Heart right ventricle (tissue), 16 donors: ENCODE data around the gene ADAMTSL3. TPM values are rescaled to one million over a fixed set of nuclear protein-coding genes. Genes with fewer than 3 reads are reported as not detected.

Experiments
- ATAC-seq, 8 donors: fragments of 200-7000 bp; cut with Tn5 transposase; one replicate each; pipeline ENCODE4 v1.9.1; 2020; ENCODE audit warnings: mild to moderate bottlenecking in 8 of 8, moderate library complexity in 8 of 8, moderate number of reproducible peaks in 1 of 8
- DNase-seq, 2 donors: peaks; one replicate each; pipeline ENCODE4 v3.0.0-alpha.2; 2020
- H3K27ac ChIP-seq, 10 donors: fragments of 200-600 bp; sonication (generic) in 2 of 10; one replicate each; pipeline versions ENCODE4 v1.5.0 to v1.8.0; 2020 to 2022; ENCODE audit warnings: mild to moderate bottlenecking in 3 of 10
- H3K27me3 ChIP-seq, 7 donors: fragments of 200-600 bp; one replicate each; pipeline ENCODE4 v1.8.0; 2021 to 2022; ENCODE audit warnings: mild to moderate bottlenecking in 2 of 7
- H3K36me3 ChIP-seq, 9 donors: fragments of 200-600 bp; sonication (generic) in 1 of 9; one replicate each; pipeline versions ENCODE4 v1.5.0 to v1.8.0; 2020 to 2022; ENCODE audit warnings: mild to moderate bottlenecking in 2 of 9
- H3K4me1 ChIP-seq, 9 donors: fragments of 200-600 bp; sonication (generic) in 1 of 9; one replicate each; pipeline versions ENCODE4 v1.5.0 to v1.8.0; 2020 to 2022; ENCODE audit warnings: mild to moderate bottlenecking in 4 of 9
- H3K4me3 ChIP-seq, 10 donors: fragments of 200-600 bp; sonication (generic) in 2 of 10; one replicate each; pipeline versions ENCODE4 v1.5.0 to v1.8.0; 2020 to 2022; ENCODE audit warnings: mild to moderate bottlenecking in 7 of 10, moderate library complexity in 2 of 10
- H3K9me3 ChIP-seq, 11 donors: fragments of 200-600 bp in 10 of 11; sonication (generic) in 2 of 11; one replicate each; pipeline versions ENCODE4 v1.5.0 to v1.8.0; 2013 to 2022; ENCODE audit warnings: mild to moderate bottlenecking in 2 of 11, control low read depth in 1 of 11, moderate library complexity in 1 of 11
- WGBS, 2 donors: extraction: QIAGEN DNeasy Blood & Tissue Kit; methylation state at CpG; one replicate each; pipeline ENCODE4 v1.1.7; 2013; ENCODE audit warnings: inconsistent platforms in 1 of 2; 5-methylcytosine and 5-hydroxymethylcytosine counted together
- intact Hi-C, 10 donors: fragments of 100-400 bp; cut with DNase I; formaldehyde crosslinking; loops; one replicate each; pipeline versions ENCODE4 v1.11.1 to v1.14.2; 2022
- polyA plus RNA-seq, 2 donors: library from polyadenylated mRNA; stranded (reverse); fragments of 200-250 nt; gene quantifications; one replicate each; pipeline ENCODE4 v1.2.3, GENCODE V29; 2013
- total RNA-seq, 10 donors: library from RNA; stranded (reverse); fragmentation: NEBNext Ultra II Directional in 3 of 10; extraction: Animal tissue kit (Norgen Biotek cat#: 25700) in 3 of 10; gene quantifications; one replicate each; pipeline versions ENCODE4 v1.2.1 to v1.2.4, GENCODE V29; 2021 to 2023
- TF ChIP-seq, protein P1 (sequence below), 9 donors: fragments of 200-600 bp; sonication (generic) in 2 of 9; IDR thresholded peaks; one replicate each; pipeline versions ENCODE4 v1.5.0 to v1.8.0; 2021 to 2022; ENCODE audit warnings: antibody characterized with exemption in 9 of 9, mild to moderate bottlenecking in 5 of 9, moderate library complexity in 1 of 9
- donor health status: Arrhythmogenic right ventricular cardiomyopathy.
- donor health status: ischemic (EF 13 %, LVEDD 7.1; RV severe dilation, severe dysfunction).
- donor health status: healthy with polysubstance abuse.
- donor health status: DM: no; HTN: yes; CAD: no.
- donor health status: DM: no; HTN: no; CAD: no.
- donor health status: ischemic (EF 25% LVEDD 6.9; RV normal size, moderate dysfunction).
- donor health status: ischemic (EF 25% LVEDD 5.7; RV mildly dilated, moderate dysfunction).
- donor health status: healthy.
- donor health status: DM: yes; HTN: yes; CAD: no.
- donor health status: Ischemic cardiomyopathy.
- donor health status: ischemic (EF 35%, LVEDD 5.7; RV mildly dilated, moderate dysfunction).
- donor health status: nonischemic (EF 11% LVEDD 7.7; RV severe dilation, severe dysfunction).
- donor health status: DM: yes; HTN: yes; CAD: no.
- donor health status: PGD.
- donor health status: ischemic (EF 29% LVEDD 5.4; RV normal size, mild dysfunction).
- donor health status: nonischemic (EF 23%, LVEDD 6.1; RV moderate dilation, normal function).

ADAMTSL3 gene
- total and polyA plus RNA-seq, 12 donors: 1.6 to 15.4 (median 11.0) TPM

- ATAC-seq: no peak
- Histone ChIP-seq H3K4me1 (peaks cover 0 to 3% (median 0%) of the 10 kb centered on the region in 9 donors), H3K36me3 (no peaks in the 10 kb centered on the region), H3K27ac (no peak overlapping the region), H3K27me3 (no peaks in the 10 kb centered on the region), H3K9me3 (peaks cover 0 to 15% (median 0%) of the 10 kb centered on the region in 11 donors), H3K4me3 (no peak overlapping the region)
- no peak for DNase-seq
- TF ChIP-seq, protein P1, sequence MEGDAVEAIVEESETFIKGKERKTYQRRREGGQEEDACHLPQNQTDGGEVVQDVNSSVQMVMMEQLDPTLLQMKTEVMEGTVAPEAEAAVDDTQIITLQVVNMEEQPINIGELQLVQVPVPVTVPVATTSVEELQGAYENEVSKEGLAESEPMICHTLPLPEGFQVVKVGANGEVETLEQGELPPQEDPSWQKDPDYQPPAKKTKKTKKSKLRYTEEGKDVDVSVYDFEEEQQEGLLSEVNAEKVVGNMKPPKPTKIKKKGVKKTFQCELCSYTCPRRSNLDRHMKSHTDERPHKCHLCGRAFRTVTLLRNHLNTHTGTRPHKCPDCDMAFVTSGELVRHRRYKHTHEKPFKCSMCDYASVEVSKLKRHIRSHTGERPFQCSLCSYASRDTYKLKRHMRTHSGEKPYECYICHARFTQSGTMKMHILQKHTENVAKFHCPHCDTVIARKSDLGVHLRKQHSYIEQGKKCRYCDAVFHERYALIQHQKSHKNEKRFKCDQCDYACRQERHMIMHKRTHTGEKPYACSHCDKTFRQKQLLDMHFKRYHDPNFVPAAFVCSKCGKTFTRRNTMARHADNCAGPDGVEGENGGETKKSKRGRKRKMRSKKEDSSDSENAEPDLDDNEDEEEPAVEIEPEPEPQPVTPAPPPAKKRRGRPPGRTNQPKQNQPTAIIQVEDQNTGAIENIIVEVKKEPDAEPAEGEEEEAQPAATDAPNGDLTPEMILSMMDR (IDR thresholded peaks at IDR 0.05): no peak
- intact Hi-C loops: loop anchor here in 5 of 10 donors (5.0 to 10.0 kb wide), 4 partner anchors 158 to 305 kb away; no protein-coding TSS in a partner anchor
- 91 to 94% methylated on average over 4 of the region's 4 CpGs for WGBS, 2 donors
Observed at GRCh38 chr15:83732770-83733169, 78.8 kb downstream of the ADAMTSL3 start.

DNA sequence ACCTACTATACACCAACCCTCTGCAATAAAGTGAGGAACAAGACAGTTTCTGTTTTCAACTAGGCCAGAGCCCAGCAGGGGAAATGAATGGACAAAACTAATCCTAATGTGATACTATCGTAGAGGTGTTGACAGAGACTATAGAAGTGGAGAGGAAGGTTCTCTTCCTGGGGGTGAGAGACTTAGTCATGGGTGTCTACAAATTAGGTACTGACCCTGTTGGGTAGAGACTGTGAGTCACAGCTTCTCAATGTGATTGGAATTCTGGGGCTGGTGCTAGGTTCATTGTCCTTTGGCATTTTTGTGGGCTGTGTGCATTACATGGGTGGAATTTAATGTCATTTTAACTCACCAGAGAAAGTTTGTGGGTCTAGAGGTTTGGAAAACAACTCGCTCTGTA is 79.3 kb downstream of the ADAMTSL3 start:
- Histone ChIP-seq H3K9me3 (peaks cover 0 to 13% (median 0%) of the 10 kb centered on the region in 11 donors), H3K36me3 (no peaks in the 10 kb centered on the region), H3K27me3 (no peaks in the 10 kb centered on the region), H3K4me3 (no peak overlapping the region), H3K27ac (no peak overlapping the region), H3K4me1 (peaks cover 0 to 3% (median 0%) of the 10 kb centered on the region in 9 donors)
- TF ChIP-seq, protein P1 (IDR thresholded peaks at IDR 0.05): no peak
- intact Hi-C loops: loop anchor here in 5 of 10 donors (5.0 to 10.0 kb wide), 4 partner anchors 158 to 304 kb away; no protein-coding TSS in a partner anchor
- no peak for DNase-seq
- WGBS, 2 donors: 93 to 96% methylated on average over 2 of the region's 2 CpGs
- no peak for ATAC-seq

GRCh38 chr15:83733691-83734090 is 79.8 kb downstream of the ADAMTSL3 start:
- 95 to 98% methylated on average over 5 of the region's 5 CpGs for WGBS, 2 donors
- Histone ChIP-seq H3K27me3 (no peaks in the 10 kb centered on the region), H3K9me3 (peaks cover 0 to 12% (median 0%) of the 10 kb centered on the region in 11 donors), H3K4me3 (no peak overlapping the region), H3K36me3 (no peaks in the 10 kb centered on the region), H3K27ac (no peak overlapping the region), H3K4me1 (peaks cover 0 to 3% (median 0%) of the 10 kb centered on the region in 9 donors)
- DNase-seq (no peak), ATAC-seq (no peak)
- TF ChIP-seq, protein P1 (IDR thresholded peaks at IDR 0.05): no peak
- intact Hi-C loops: loop anchor here in 8 of 10 donors (2.0 to 10.0 kb wide), 5 partner anchors 159 to 304 kb away; no protein-coding TSS in a partner anchor

- intact Hi-C loops: loop anchor here in 8 of 10 donors (2.0 to 10.0 kb wide), 5 partner anchors 160 to 303 kb away; no protein-coding TSS in a partner anchor
- Histone ChIP-seq H3K4me3 (no peak overlapping the region), H3K9me3 (peaks cover 0 to 5% (median 0%) of the 10 kb centered on the region in 11 donors), H3K36me3 (peaks cover 0 to under 1% (median 0%) of the 10 kb centered on the region in 9 donors), H3K27me3 (no peaks in the 10 kb centered on the region), H3K27ac (no peak overlapping the region), H3K4me1 (peaks cover 0 to 3% (median 0%) of the 10 kb centered on the region in 9 donors)
- 39 to 51% methylated on average over 3 of the region's 3 CpGs for WGBS, 2 donors
- DNase-seq (no peak), ATAC-seq (peak in 1 of 8 donors; percentile 62)
- TF ChIP-seq, protein P1 (IDR thresholded peaks at IDR 0.05): peak in 6 of 9 donors; percentile 29 to 55 (median 40)
Observed at GRCh38 chr15:83734487-83734886, 80.6 kb downstream of the ADAMTSL3 start.
